ENCODE measurements around the gene LOXL1. TPM values are rescaled to one million over a fixed set of nuclear protein-coding genes. Genes with fewer than 3 reads are reported as not detected.
"Not testable (repeated sequence)": the region's sequence is repeated elsewhere in the genome, so short reads cannot be mapped to it uniquely, and the experiment has no call there.

LOXL1 gene
- total RNA-seq, 4 donors from 2014 or later, result 1.8 to 8.3 (median 5.4) TPM

DNA sequence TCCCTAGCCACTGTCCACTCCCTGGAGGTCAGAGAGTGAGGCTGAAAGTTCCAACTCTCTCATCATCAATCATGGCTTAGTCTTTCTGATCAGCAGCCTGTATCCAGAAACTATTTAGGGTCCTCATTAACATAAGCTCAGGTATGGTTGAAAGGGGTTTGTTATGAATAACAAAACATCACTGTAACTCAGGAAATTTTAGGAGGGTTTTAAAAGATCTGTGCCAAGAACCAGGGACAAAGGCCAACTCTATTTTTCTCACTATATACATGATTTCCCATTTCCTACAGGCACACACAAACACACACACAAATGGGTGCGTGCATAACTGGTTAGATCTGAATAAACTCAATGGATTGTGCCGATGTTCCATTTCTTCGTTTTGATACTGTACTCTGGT, 42.2 kb downstream of the LOXL1 start:
- no peak overlapping the region for H3K27ac ChIP-seq
- H3K4me3 ChIP-seq, result no peak overlapping the region
- H3K4me1 ChIP-seq, result peaks cover 0 to 24% (median 11%) of the 10 kb centered on the region in 4 donors
- no peaks in the 10 kb centered on the region for H3K36me3 ChIP-seq
- no peaks in the 10 kb centered on the region for H3K9me3 ChIP-seq
- DNase-seq, result no peak
- no peak for TF ChIP-seq POLR2A (IDR thresholded peaks at IDR 0.05)
- TF ChIP-seq CTCF (IDR thresholded peaks at IDR 0.05), result no peak
- H3K27me3 ChIP-seq, result no peaks in the 10 kb centered on the region

GRCh38 chr15:73969151-73969759, 43.0 kb downstream of the LOXL1 start:
- peaks cover 0 to 24% (median 11%) of the 10 kb centered on the region in 4 donors for H3K4me1 ChIP-seq
- DNase-seq, result peak in 1 of 3 donors; percentile 23
- no peak overlapping the region for H3K4me3 ChIP-seq
- no peaks in the 10 kb centered on the region for H3K27me3 ChIP-seq
- TF ChIP-seq CTCF (IDR thresholded peaks at IDR 0.05) (no peak), POLR2A (IDR thresholded peaks at IDR 0.05) (no peak)
- H3K27ac ChIP-seq, result no peak overlapping the region
- no peaks in the 10 kb centered on the region for H3K36me3 ChIP-seq
- no peaks in the 10 kb centered on the region for H3K9me3 ChIP-seq

DNA sequence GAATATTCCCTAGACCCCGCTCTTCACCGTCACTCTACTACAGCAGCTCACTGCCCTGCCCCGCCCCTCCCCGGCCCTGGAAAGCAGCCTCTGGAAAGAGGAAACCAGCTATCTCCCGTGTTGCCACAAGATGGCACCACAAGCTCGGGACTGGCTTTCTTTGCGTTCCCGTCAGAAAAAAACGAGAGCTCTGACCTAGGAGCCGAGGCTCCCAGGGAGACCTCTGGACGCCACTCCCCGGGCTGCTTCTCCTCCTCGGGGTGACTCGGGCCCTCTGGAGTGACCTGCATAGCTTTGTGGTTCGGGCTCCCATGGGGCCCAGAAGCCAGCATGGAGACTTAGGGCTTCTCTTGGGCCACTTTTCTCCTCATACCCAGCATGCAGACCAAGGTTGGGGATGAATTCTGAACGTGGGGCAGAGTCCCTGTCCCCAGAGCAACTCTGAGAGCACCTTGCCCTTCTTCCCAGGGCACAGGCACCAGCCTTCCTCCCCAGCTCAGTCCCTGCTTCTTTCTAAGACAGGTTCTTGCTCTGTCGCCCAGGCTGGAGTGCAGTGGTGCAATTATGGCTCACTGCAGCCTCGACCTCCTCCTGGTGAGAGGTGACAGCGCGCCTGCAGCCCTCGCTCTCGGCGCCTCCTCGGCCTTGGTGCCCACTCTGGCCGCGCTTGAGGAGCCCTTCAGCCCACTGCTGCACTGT, 46.9 kb downstream of the LOXL1 start:
- H3K27ac ChIP-seq, result no peak overlapping the region
- H3K4me3 ChIP-seq, result peak overlapping the region in 2 of 4 donors; percentile 4 to 12
- TF ChIP-seq CTCF (IDR thresholded peaks at IDR 0.05) (peak; percentile 61 to 94 (median 90)), POLR2A (IDR thresholded peaks at IDR 0.05) (no peak)

DNA sequence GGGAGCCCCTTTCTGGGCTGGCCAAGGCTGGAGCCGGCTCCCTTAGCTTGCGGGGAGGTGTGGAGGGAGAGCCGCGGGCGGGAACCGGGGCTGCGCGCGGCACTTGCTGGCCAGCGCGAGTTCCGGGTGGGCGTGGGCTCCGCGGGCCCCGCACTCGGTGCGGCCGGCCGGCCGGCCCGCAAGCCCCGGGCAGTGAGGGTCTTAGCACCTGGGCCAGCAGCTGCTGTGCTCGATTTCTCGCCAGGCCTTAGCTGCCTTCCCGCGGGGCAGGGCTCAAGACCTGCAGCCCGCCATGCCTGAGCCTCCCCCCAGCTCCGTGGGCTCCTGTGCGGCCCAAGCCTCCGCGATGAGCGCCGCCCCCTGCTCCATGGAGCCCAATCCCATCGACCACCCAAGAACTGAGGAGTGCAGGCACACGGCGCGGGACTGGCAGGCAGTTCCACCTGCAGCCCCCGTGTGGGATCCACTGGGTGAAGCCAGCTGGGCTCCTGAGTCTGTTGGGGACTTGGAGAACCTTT, 47.5 kb downstream of the LOXL1 start:
- peaks cover 0 to 11% (median 0%) of the 10 kb centered on the region in 4 donors for H3K4me1 ChIP-seq
- not testable (repeated sequence) for H3K9me3 ChIP-seq, H3K36me3 ChIP-seq, H3K27me3 ChIP-seq, H3K27ac ChIP-seq, H3K4me3 ChIP-seq
- DNase-seq, result peak in 1 of 3 donors; percentile 38

More for the DNA sequence above, 46.9 kb downstream of the LOXL1 start:
- H3K4me1 ChIP-seq, result peaks cover 0 to 11% (median 0%) of the 10 kb centered on the region in 4 donors
- peak; percentile 79 to 94 (median 85) for DNase-seq
- no peaks in the 10 kb centered on the region for H3K9me3 ChIP-seq
- no peaks in the 10 kb centered on the region for H3K36me3 ChIP-seq
- H3K27me3 ChIP-seq, result no peaks in the 10 kb centered on the region

- not testable (repeated sequence) for H3K36me3 ChIP-seq, H3K4me3 ChIP-seq, H3K27me3 ChIP-seq, H3K9me3 ChIP-seq, H3K27ac ChIP-seq
- peak in 1 of 3 donors; percentile 67 for DNase-seq
- H3K4me1 ChIP-seq, result peaks cover 0 to 11% (median 0%) of the 10 kb centered on the region in 4 donors
These were observed 49.3 kb downstream of the LOXL1 start for GRCh38 chr15:73975440-73976125.

GRCh38 chr15:73978896-73979295, 52.6 kb downstream of the LOXL1 start:
- DNase-seq, result no peak
- H3K27me3 ChIP-seq, result no peaks in the 10 kb centered on the region
- no peaks in the 10 kb centered on the region for H3K36me3 ChIP-seq
- no peak overlapping the region for H3K27ac ChIP-seq
- no peaks in the 10 kb centered on the region for H3K9me3 ChIP-seq
- TF ChIP-seq POLR2A (IDR thresholded peaks at IDR 0.05) (no peak), CTCF (IDR thresholded peaks at IDR 0.05) (no peak)
- H3K4me1 ChIP-seq, result peaks cover 0 to 21% (median 13%) of the 10 kb centered on the region in 4 donors
- no peak overlapping the region for H3K4me3 ChIP-seq

Data from Peyer's patch (tissue), 4 donors.